22Rv1 (cell line): Measurements from ENCODE around the gene DPH7.

ENCODE experiments used
- CTCF ChIP-seq: fragments of 450-650 bp; IDR thresholded peaks from 2 replicates; pipeline ENCODE4 v1.5.1; 2017; ENCODE audit warnings: mild to moderate bottlenecking
- ZFX ChIP-seq: fragments of 450-650 bp; IDR thresholded peaks from 2 replicates; pipeline ENCODE4 v1.6.1; 2017; ENCODE audit warnings: antibody characterized with exemption, borderline replicate concordance

- TF ChIP-seq CTCF (no peak), ZFX (no peak)
Measured at GRCh38 chr9:137514691-137515337, 63.9 kb downstream of the DPH7 start.
